HG03558 (cell line): ENCODE measurements around the gene OR2D3.
"Not testable (repeated sequence)": the region's sequence is repeated elsewhere in the genome, so short reads cannot be mapped to it uniquely, and the experiment has no call there.

Source experiments
- ATAC-seq: cut with Tn5 transposase; IDR thresholded peaks from one replicate; pipeline ENCODE4 v1.9.1; 2021; ENCODE audit warnings: moderate number of reproducible peaks; ENCODE audit not compliant: unreplicated experiment; ENCODE audit errors: extremely low read depth

Gene OR2D3

GRCh38 chr11:6920702-6921101, at the start of gene OR2D3:
Gene OR2D3, plus strand, starts transcription at chr11:6921002. Its CDS starts 0 bp downstream, at chr11:6921002.
- ATAC-seq, result no peak

- ATAC-seq, result no peak
Measured at GRCh38 chr11:6871278-6871677, 49.5 kb upstream of the OR2D3 start.

- no peak for ATAC-seq
Measured at GRCh38 chr11:6875761-6876160, 45.0 kb upstream of the OR2D3 start.

- no peak for ATAC-seq
Measured at GRCh38 chr11:6876325-6876724, 44.5 kb upstream of the OR2D3 start, which contains the start of gene OR10A4. Gene OR10A4, plus strand, starts transcription at chr11:6876625. Its CDS starts 23 bp downstream, at chr11:6876648.

- no peak for ATAC-seq
Measured at GRCh38 chr11:6876914-6877313, 43.9 kb upstream of the OR2D3 start.

GRCh38 chr11:6882751-6883150, 38.1 kb upstream of the OR2D3 start:
- ATAC-seq, result no peak

- ATAC-seq, result not testable (repeated sequence)
Measured at GRCh38 chr11:6887711-6888110, 33.1 kb upstream of the OR2D3 start.

- no peak for ATAC-seq
Measured at GRCh38 chr11:6888830-6889229, 32.0 kb upstream of the OR2D3 start.

- ATAC-seq, result no peak
Measured at GRCh38 chr11:6889835-6890234, 31.0 kb upstream of the OR2D3 start.

- no peak for ATAC-seq
Measured at GRCh38 chr11:6892400-6892799, 28.4 kb upstream of the OR2D3 start, which contains the start of gene OR2D2. Gene OR2D2, minus strand, starts transcription at chr11:6892500. Its CDS starts 0 bp downstream, at chr11:6892500.

GRCh38 chr11:6894097-6894496, 26.7 kb upstream of the OR2D3 start:
- no peak for ATAC-seq

GRCh38 chr11:6895010-6895409, 25.8 kb upstream of the OR2D3 start:
- ATAC-seq, result peak; percentile 76

- ATAC-seq, result no peak
Measured at GRCh38 chr11:6898911-6899310, 21.9 kb upstream of the OR2D3 start.

GRCh38 chr11:6900327-6900999, 20.3 kb upstream of the OR2D3 start:
- no peak for ATAC-seq

- not testable (repeated sequence) for ATAC-seq
Measured at GRCh38 chr11:6904804-6905203, 16.0 kb upstream of the OR2D3 start.

GRCh38 chr11:6911378-6911777, 9.4 kb upstream of the OR2D3 start:
- no peak for ATAC-seq

- no peak for ATAC-seq
Measured at GRCh38 chr11:6911948-6912347, 8.9 kb upstream of the OR2D3 start.

GRCh38 chr11:6919698-6920097, 1.1 kb upstream of the OR2D3 start:
- ATAC-seq, result no peak

GRCh38 chr11:6925007-6925577, 4.3 kb downstream of the OR2D3 start:
- ATAC-seq, result no peak

GRCh38 chr11:6925636-6926207, 4.9 kb downstream of the OR2D3 start:
- peak; percentile 2 for ATAC-seq

- ATAC-seq, result peak; percentile 40
Measured at GRCh38 chr11:6926208-6927029, 5.6 kb downstream of the OR2D3 start, which contains the start of gene ZNF215. Gene ZNF215, plus strand, starts transcription at chr11:6926426. Its CDS starts 5,847 bp downstream, at chr11:6932273.
